IPS-NIHi7 (cell line): ENCODE measurements around the gene ZNF672.
"Not testable (repeated sequence)": the region's sequence is repeated elsewhere in the genome, so short reads cannot be mapped to it uniquely, and the experiment has no call there.

ENCODE experiments used
- DNase-seq: peaks from one replicate; pipeline ENCODE4 v3.0.0; 2012; ENCODE audit warnings: mixed read lengths; ENCODE audit errors: extremely low spot score

The ZNF672 gene

GRCh38 chr1:248853663-248854375 lies 15.8 kb downstream of the ZNF672 start:
- DNase-seq, result no peak

- no peak for DNase-seq
These were observed 17.6 kb downstream of the ZNF672 start for GRCh38 chr1:248855580-248855979.

DNA sequence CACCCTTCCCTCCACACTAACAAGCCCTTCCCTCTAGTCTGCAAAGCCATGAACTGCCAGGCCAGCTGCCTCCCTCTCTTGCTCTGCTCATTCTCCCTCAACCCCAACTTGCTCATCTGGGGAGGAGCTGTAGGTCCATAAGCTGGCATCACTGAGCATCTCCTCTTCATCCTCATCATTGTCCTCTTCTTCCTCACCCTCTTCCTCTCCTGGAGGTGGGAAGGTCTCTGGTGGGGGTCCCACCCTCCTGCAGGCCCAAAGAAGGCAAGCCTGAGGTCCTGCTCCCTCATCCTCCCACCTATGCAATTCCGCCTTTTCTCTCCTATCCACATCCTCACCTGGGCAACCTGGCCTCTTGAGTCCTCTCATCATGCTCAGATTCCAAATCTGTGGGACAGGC lies 18.2 kb downstream of the ZNF672 start:
- DNase-seq, result no peak

- no peak for DNase-seq
These were observed 19.2 kb downstream of the ZNF672 start for GRCh38 chr1:248857201-248857600.

DNA sequence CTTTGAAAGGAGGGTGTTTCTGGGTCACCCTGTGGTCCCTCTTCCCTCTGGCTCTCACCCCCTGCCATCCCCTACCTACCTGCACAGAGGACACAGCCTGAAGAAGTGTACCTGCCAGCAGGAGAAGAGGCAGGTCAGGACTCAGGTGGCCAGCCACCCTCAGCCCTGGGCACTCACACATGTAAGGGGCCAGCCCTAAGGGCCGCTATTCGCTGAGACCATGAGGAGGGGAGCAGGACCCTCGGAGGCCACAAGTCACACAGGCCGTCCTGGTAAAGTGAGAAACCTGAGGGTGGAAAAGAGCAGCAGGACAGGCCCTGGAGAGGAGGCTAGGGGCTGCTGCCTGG lies 19.7 kb downstream of the ZNF672 start:
- no peak for DNase-seq

GRCh38 chr1:248858096-248858890 lies 20.3 kb downstream of the ZNF672 start:
- peak; percentile 81 for DNase-seq

GRCh38 chr1:248858891-248859889 lies 21.2 kb downstream of the ZNF672 start, which contains the start of gene ZNF692:
Gene ZNF692, minus strand, starts transcription at chr1:248859085. Its CDS starts 776 bp downstream, at chr1:248858309.
- DNase-seq, result peak; percentile 95

DNA sequence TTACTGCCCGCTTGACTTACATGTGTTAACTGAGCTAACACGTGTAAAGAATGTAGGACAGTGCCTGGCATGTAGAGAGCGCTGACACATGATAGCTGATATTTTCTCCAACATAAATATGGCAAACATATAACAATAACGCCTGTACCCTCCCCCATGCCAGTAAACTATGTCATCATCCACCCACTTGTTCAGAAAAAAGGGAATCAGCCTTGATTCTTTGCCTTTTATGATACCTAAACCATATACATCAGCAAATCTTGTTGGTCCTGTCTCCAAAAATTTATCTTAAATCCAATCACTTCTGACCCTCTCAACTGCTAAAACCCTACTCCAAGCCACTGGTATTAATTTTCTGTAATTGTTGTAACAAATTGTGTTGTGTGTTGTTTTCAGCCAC lies 22.0 kb downstream of the ZNF672 start:
- DNase-seq, result no peak

GRCh38 chr1:248861616-248862015 lies 23.6 kb downstream of the ZNF672 start:
- no peak for DNase-seq

GRCh38 chr1:248862695-248862997 lies 24.6 kb downstream of the ZNF672 start:
- DNase-seq, result no peak

GRCh38 chr1:248862998-248863881 lies 25.2 kb downstream of the ZNF672 start:
- DNase-seq, result peak; percentile 52

GRCh38 chr1:248871837-248872401 lies 33.9 kb downstream of the ZNF672 start:
- no peak for DNase-seq

- peak; percentile 78 for DNase-seq
These were observed 34.9 kb downstream of the ZNF672 start for GRCh38 chr1:248872752-248873408.

GRCh38 chr1:248873409-248873992 lies 35.5 kb downstream of the ZNF672 start:
- peak; percentile 77 for DNase-seq

GRCh38 chr1:248873993-248874533 lies 36.0 kb downstream of the ZNF672 start:
- peak; percentile 59 for DNase-seq

DNA sequence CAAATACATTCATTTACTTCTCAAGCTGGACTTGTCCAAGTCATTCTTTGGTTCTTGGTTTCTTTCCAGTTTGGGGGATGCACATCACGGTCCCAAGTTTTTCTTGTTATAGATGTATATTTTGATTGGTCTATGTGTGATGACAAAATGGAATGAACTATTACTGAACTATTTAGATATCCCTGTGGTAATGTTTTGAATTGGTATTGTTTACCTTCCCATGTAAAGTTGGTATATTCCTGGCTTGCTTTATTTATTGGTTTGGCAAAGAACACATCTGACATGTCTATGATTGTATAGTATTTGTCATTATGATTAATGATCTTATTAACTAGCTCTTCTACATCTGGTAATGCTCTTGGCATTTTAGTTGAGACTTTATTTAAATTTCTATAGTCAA lies 43.2 kb downstream of the ZNF672 start:
- DNase-seq, result no peak

DNA sequence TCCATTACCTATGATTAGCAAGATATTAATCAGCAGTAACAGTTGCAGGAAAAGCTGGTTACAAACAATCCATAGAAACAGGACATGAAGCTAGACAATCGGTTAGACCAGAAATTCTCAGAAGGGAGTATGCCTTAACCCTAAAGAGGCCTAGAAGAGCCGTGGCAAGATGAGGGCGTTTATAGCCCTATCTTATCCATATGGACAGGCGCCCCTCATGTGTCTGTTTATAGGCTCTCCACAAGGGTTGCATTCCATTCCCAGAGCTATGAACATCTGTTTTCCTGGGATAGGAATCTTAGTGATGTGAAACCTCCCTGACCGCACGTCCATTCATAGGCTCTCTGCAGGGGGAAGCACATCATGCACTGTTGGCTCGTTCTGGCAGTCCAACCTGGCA lies 44.4 kb downstream of the ZNF672 start:
- not testable (repeated sequence) for DNase-seq

DNA sequence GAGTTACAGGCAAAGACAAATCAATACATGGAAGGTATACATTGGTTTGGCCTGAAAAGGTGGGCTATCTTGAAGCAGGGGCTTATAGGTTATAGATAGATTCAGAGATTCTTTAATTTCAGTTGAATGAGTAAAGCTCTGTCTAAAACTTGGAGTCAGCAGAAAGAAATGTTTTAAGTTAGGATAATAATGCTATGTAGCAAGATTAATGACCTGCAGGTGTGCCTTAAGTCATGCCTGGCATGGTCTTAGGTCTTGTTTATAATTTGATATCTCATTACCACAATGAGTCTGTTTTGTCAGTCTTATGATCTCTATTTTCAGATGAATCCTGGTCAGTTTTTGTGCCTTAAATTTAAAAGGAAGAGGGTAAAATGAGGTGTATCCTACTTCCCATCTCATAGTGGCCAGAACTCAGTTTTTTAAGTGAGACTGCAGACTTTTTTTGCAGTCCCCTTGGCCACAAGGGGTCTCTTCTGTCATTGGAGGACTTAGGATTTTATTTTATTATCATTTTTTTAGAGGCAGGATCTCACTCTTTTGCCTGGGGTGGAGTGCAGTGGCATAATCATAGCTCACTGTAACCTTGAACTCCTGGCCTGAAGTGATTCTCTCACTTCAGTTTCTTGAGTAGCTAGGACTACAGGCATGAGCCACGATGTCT lies 46.7 kb downstream of the ZNF672 start:
- DNase-seq, result peak; percentile 21

GRCh38 chr1:248885646-248886045 lies 47.6 kb downstream of the ZNF672 start:
- no peak for DNase-seq
